GM23338 (cell line): ENCODE measurements around the gene ASIC3.

ENCODE experiments used
- CTCF ChIP-seq, 2 experiments: fragments of 200-600 bp in 1 of 2; sonication (generic) in 1 of 2; conservative IDR thresholded peaks; 2 replicates each; pipeline versions ENCODE4 v1.5.1 to v1.6.1; 2016 to 2017; ENCODE audit warnings: antibody characterized with exemption in 2 of 2, low read depth in 2 of 2, mild to moderate bottlenecking in 2 of 2, moderate library complexity in 1 of 2
- ZNF331 ChIP-seq: fragments of 250-450 bp; sonication (Bioruptor Pico); IDR thresholded peaks from 2 replicates; pipeline ENCODE4 v1.5.0; 2020; ENCODE audit warnings: low read depth, mild to moderate bottlenecking, moderate library complexity

- TF ChIP-seq ZNF331 (CRISPR knock-in tag) (no peak), CTCF (conservative IDR thresholded peaks at IDR 0.05; ENCODE audit: low read depth in 2 of 2) (peak in 1 of 2 experiments; percentile 69; a peak in 3 of 4 replicates)
These were observed 38.8 kb upstream of the ASIC3 start for GRCh38 chr7:151009327-151010036.
